Measurements from ENCODE around the gene SLC8B1. TPM values are rescaled to one million over a fixed set of nuclear protein-coding genes. Genes with fewer than 3 reads are reported as not detected.

SLC8B1 gene
- total RNA-seq, 1 donor from 2014 or later, result 39.3 TPM

- Histone ChIP-seq H3K27me3 (ENCODE audit: low read depth) (no peaks in the 10 kb centered on the region), H3K9me3 (no peaks in the 10 kb centered on the region), H3K4me1 (peaks cover 26% of the 10 kb centered on the region), H3K36me3 (peaks cover 84% of the 10 kb centered on the region), H3K4me3 (no peak overlapping the region), H3K27ac (no peak overlapping the region)
- intact Hi-C loops (cut with DNase I), result no loop called here
- DNase-seq, result no peak
- TF ChIP-seq CTCF (IDR thresholded peaks at IDR 0.05), result no peak
- ATAC-seq, result no peak
Measured at GRCh38 chr12:113269257-113269943, 65.5 kb downstream of the SLC8B1 start.

DNA sequence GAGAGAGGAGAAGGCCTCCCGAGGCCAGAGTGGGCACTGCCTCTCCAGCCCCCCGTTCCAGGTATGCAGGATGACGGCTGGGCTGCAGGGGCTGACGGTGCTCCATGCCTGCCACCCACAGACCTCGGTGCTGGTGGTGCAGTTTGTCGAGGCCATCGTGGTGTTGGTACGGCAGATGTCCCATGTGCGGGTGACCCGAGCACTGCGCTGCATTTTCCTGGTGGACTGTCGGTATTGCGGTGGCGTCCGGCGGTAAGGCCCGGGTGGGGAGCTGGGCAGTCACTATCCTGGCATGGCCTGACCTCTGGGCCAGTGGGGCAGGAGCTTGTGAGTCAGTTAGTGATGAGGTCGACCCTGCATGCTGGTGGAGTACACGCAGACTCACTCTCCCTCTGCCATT is 66.3 kb downstream of the SLC8B1 start:
- TF ChIP-seq CTCF (IDR thresholded peaks at IDR 0.05), result no peak
- Histone ChIP-seq H3K27ac (no peak overlapping the region), H3K4me3 (no peak overlapping the region), H3K4me1 (peaks cover 26% of the 10 kb centered on the region), H3K9me3 (no peaks in the 10 kb centered on the region), H3K36me3 (peaks cover 76% of the 10 kb centered on the region), H3K27me3 (ENCODE audit: low read depth) (no peaks in the 10 kb centered on the region)
- ATAC-seq (no peak), DNase-seq (no peak)
- intact Hi-C loops (cut with DNase I), result no loop called here

GRCh38 chr12:113268136-113268535 is 66.8 kb downstream of the SLC8B1 start:
- no peak for TF ChIP-seq CTCF (IDR thresholded peaks at IDR 0.05)
- H3K27ac ChIP-seq, result no peak overlapping the region
- H3K9me3 ChIP-seq, result no peaks in the 10 kb centered on the region
- ATAC-seq, result no peak
- H3K27me3 ChIP-seq (ENCODE audit: low read depth), result no peaks in the 10 kb centered on the region
- peaks cover 24% of the 10 kb centered on the region for H3K4me1 ChIP-seq
- intact Hi-C loops (cut with DNase I), result no loop called here
- no peak for DNase-seq
- H3K36me3 ChIP-seq, result peaks cover 71% of the 10 kb centered on the region
- no peak overlapping the region for H3K4me3 ChIP-seq

DNA sequence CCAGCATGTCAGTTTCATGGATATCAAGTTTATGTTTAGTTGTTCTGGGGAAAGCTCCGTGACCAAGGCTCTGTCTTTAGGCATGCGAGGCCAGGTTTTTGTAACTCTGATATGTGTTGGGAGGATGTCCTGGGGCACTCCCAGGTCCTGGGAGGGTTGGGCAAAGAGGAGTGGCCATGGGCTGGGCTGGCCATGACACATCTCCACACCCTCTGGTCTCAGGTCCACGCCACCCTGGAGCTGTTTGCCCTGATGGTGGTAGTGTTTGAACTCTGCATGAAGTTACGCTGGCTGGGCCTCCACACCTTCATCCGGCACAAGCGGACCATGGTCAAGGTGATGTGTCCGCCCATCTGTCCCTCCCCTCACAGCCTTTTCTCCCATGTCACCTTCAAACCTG is 67.3 kb downstream of the SLC8B1 start:
- peaks cover 69% of the 10 kb centered on the region for H3K36me3 ChIP-seq

GRCh38 chr12:113266106-113266895 is 68.6 kb downstream of the SLC8B1 start:
- Histone ChIP-seq H3K27ac (no peak overlapping the region), H3K9me3 (no peaks in the 10 kb centered on the region), H3K36me3 (peaks cover 69% of the 10 kb centered on the region), H3K4me1 (peaks cover 19% of the 10 kb centered on the region), H3K4me3 (no peak overlapping the region), H3K27me3 (ENCODE audit: low read depth) (no peaks in the 10 kb centered on the region)
- no peak for ATAC-seq
- no peak for DNase-seq
- intact Hi-C loops (cut with DNase I), result no loop called here
- TF ChIP-seq CTCF (IDR thresholded peaks at IDR 0.05), result no peak

More for the DNA sequence above, 67.3 kb downstream of the SLC8B1 start:
- DNase-seq, result no peak
- Histone ChIP-seq H3K4me1 (peaks cover 19% of the 10 kb centered on the region), H3K9me3 (no peaks in the 10 kb centered on the region), H3K4me3 (no peak overlapping the region), H3K27ac (no peak overlapping the region), H3K27me3 (ENCODE audit: low read depth) (no peaks in the 10 kb centered on the region)
- intact Hi-C loops (cut with DNase I), result no loop called here
- ATAC-seq, result no peak
- no peak for TF ChIP-seq CTCF (IDR thresholded peaks at IDR 0.05)

Data from lower lobe of right lung (tissue), 2 donors.